ENCODE measurements around the gene SH3RF3. TPM values are rescaled to one million over a fixed set of nuclear protein-coding genes. Genes with fewer than 3 reads are reported as not detected.

The SH3RF3 gene
- total RNA-seq, 4 donors from 2014 or later: 5.3 to 10.0 (median 8.0) TPM

GRCh38 chr2:109487871-109488655 lies 359.1 kb downstream of the SH3RF3 start:
- TF ChIP-seq, protein P1, sequence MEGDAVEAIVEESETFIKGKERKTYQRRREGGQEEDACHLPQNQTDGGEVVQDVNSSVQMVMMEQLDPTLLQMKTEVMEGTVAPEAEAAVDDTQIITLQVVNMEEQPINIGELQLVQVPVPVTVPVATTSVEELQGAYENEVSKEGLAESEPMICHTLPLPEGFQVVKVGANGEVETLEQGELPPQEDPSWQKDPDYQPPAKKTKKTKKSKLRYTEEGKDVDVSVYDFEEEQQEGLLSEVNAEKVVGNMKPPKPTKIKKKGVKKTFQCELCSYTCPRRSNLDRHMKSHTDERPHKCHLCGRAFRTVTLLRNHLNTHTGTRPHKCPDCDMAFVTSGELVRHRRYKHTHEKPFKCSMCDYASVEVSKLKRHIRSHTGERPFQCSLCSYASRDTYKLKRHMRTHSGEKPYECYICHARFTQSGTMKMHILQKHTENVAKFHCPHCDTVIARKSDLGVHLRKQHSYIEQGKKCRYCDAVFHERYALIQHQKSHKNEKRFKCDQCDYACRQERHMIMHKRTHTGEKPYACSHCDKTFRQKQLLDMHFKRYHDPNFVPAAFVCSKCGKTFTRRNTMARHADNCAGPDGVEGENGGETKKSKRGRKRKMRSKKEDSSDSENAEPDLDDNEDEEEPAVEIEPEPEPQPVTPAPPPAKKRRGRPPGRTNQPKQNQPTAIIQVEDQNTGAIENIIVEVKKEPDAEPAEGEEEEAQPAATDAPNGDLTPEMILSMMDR (IDR thresholded peaks at IDR 0.05; ENCODE audit: low read depth): no peak

DNA sequence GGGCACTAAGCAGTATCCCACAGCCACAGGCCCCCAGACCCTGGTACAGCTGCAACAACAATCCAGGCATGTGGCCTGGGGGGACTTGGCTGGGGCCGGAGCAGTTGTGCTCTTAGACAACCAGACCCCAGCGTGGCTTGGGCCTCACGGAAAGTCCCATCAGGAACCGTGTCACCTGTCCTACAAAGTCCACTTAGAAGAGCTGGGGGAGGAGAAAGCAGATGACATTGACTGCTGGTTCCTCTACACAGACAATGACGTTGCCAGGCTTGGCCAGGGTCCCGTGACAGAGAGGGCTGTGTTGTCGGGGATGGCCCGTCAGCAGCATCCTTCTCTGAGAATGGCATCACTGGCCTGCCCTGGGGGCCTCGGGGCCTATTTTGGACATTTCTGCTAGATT lies 360.3 kb downstream of the SH3RF3 start:
- TF ChIP-seq, protein P1 (IDR thresholded peaks at IDR 0.05; ENCODE audit: low read depth): no peak

DNA sequence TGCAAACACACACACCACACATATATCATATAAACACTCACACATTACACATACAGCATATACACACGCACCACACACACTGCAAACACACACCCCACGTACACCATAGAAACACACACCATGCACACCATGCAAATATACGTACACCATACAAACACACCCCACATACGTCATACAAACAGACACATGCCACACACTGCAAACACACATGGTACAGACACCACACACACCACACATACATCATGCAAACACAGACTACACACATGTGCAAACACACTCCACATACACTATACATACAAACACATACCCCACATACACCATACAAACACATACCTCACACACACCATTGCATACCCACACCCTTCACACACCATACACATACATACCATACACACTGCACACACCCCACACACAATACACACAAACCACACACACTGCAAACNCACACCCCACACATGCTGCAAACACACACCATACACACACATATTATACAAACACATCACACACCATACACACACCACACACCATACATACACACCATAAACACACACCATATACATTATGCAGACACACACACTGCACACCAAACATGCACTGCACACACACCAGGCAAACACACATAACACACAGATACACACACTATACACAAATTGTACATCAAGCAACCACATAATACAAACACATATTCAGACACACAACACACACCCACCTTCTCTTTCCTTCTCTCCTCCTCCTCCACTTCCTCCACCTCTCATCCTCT lies 364.4 kb downstream of the SH3RF3 start:
- TF ChIP-seq, protein P1 (IDR thresholded peaks at IDR 0.05; ENCODE audit: low read depth): no peak

DNA sequence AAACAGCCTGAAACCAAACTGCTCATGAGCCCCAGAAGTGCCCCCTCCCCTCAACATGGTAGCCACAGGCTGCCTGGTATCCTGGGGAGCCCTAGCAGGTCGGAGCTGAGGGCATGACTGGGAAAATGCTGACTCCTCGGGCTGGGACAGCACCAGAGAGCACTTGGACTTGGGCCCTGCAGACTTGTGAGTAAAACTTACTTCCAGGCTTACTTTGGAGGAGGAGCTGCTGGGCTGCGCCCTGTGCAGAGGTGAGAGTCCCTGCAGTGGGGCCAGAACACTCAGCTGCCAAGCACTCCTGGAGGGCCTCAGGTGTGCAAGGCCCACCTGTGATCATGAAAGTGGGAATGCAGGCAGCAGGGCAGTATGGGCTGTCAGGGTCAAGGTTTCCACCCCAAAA lies 365.3 kb downstream of the SH3RF3 start:
- TF ChIP-seq, protein P1 (IDR thresholded peaks at IDR 0.05; ENCODE audit: low read depth): no peak

DNA sequence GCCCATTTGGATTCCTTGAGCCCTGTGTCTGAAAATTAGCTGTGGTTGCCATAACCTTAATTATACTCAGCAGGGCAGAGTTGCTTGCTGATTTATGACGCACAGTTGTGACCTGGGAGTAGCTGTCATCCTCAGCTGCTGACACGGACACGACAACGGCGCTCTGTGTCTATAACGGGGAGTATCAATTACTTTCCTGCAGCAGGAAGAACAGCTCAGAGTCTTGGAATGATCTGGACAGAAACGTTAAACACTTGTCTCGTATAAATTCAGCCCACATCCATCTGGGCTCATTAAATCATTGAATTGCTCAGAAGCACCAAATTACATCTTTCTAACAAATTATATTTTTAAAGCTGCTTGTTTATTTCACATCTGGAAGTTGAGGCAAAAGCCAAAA lies 368.5 kb downstream of the SH3RF3 start:
- TF ChIP-seq, protein P1 (IDR thresholded peaks at IDR 0.05; ENCODE audit: low read depth): no peak

DNA sequence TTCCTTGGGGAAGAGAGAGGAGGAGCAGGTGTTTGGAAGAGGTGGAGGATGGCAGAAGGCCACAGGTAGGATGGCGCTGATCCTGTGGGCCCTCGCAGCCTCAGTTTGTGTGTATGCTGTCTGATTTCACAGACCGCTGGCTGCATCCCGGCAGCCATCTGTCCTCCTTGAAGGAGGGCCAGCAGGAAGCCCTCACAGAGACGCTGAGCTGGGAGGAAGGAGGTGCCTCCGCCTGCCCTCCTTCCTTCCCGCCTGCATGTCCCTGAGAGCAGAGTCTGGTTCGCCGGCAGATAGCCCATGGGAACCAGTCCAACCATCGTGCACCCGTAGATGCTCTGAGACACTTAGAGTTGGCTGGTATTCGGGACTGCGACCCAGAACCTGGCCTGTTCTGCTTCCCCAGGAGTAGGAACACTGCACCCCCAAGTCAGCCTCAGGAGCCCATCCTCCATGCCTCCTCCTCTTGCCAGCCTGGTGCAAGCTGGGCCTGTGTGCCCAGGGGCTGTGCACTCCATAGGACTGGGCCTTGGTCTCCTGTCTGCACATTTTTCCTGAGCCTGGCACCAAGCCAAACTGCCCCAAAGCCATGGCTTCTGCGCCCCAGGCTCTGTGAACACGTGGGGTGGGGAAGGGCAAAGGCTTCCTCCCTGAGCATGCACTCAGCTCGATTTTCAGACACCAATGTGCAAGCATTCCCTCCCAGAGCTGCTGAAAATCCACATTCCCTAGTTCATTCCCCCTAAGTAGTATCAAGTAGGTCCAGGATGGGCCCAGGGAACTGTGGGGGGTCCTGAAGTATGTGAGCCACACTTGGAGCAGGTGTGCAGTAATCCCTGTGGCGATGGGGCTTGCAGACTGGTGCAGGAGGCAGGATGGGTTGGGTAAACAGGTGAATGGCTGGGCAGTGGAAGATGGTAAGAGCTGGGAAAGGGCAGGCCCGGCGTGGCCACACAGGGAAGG lies 369.2 kb downstream of the SH3RF3 start:
- TF ChIP-seq, protein P1 (IDR thresholded peaks at IDR 0.05; ENCODE audit: low read depth): no peak
